CD1c-positive myeloid dendritic cell (primary cell): ENCODE data around the gene EDEM1.
"Not testable (repeated sequence)": the region's sequence is repeated elsewhere in the genome, so short reads cannot be mapped to it uniquely, and the experiment has no call there.

ENCODE experiments used
- DNase-seq: peaks from one replicate; pipeline ENCODE4 v3.0.0-alpha.2; 2016; ENCODE audit errors: extremely low spot score

EDEM1 gene

GRCh38 chr3:5172018-5172417, 15.5 kb upstream of the EDEM1 start:
- no peak for DNase-seq

GRCh38 chr3:5179036-5179435, 8.5 kb upstream of the EDEM1 start:
- not testable (repeated sequence) for DNase-seq

- no peak for DNase-seq
These were observed 5.9 kb upstream of the EDEM1 start for GRCh38 chr3:5181469-5182141.

- DNase-seq, result not testable (repeated sequence)
These were observed 3.8 kb upstream of the EDEM1 start for GRCh38 chr3:5183714-5184113.

GRCh38 chr3:5184499-5184898, 3.0 kb upstream of the EDEM1 start:
- no peak for DNase-seq

GRCh38 chr3:5185093-5185673, 2.3 kb upstream of the EDEM1 start:
- no peak for DNase-seq

- DNase-seq, result peak; percentile 90
These were observed 1.2 kb upstream of the EDEM1 start for GRCh38 chr3:5186089-5186857.

- peak; percentile 39 for DNase-seq
These were observed 700 bp upstream of the EDEM1 start for GRCh38 chr3:5186858-5187155.

- DNase-seq, result peak; percentile 81
These were observed 462 bp downstream of the EDEM1 start for GRCh38 chr3:5187920-5188418.

GRCh38 chr3:5188419-5189221, 1.1 kb downstream of the EDEM1 start:
- peak; percentile 82 for DNase-seq

- no peak for DNase-seq
These were observed 2.8 kb downstream of the EDEM1 start for GRCh38 chr3:5190147-5190791.

- peak; percentile 52 for DNase-seq
These were observed 4.2 kb downstream of the EDEM1 start for GRCh38 chr3:5191555-5192304.

GRCh38 chr3:5192571-5193365, 5.3 kb downstream of the EDEM1 start:
- peak; percentile 54 for DNase-seq

GRCh38 chr3:5194341-5194740, 6.8 kb downstream of the EDEM1 start:
- no peak for DNase-seq

- DNase-seq, result peak; percentile 82
These were observed 7.4 kb downstream of the EDEM1 start for GRCh38 chr3:5194801-5195509.

GRCh38 chr3:5195605-5196004, 8.1 kb downstream of the EDEM1 start:
- peak; percentile 92 for DNase-seq

GRCh38 chr3:5197022-5197421, 9.5 kb downstream of the EDEM1 start:
- DNase-seq, result no peak

- DNase-seq, result peak; percentile 91
These were observed 10.2 kb downstream of the EDEM1 start for GRCh38 chr3:5197470-5198312.

- DNase-seq, result no peak
These were observed 10.8 kb downstream of the EDEM1 start for GRCh38 chr3:5198313-5198677.
